ENCODE measurements around the gene PARP8. TPM values are rescaled to one million over a fixed set of nuclear protein-coding genes. Genes with fewer than 3 reads are reported as not detected.
A peak's percentile ranks its signal among the peaks of the same experiment; 100 is the strongest.
"Not testable (repeated sequence)": the region's sequence is repeated elsewhere in the genome, so short reads cannot be mapped to it uniquely, and the experiment has no call there.

The PARP8 gene
- total and polyA plus RNA-seq, 4 donors, result 20.3 to 39.1 (median 29.1) TPM

GRCh38 chr5:50655810-50656205 is 10.6 kb upstream of the PARP8 start:
- DNase-seq (ENCODE audit: low read depth in 4 of 6, low spot score in 6 of 6), result no peak

GRCh38 chr5:50657044-50657443 is 9.4 kb upstream of the PARP8 start:
- Histone ChIP-seq H3K27me3 (ENCODE audit: control insufficient read depth, insufficient read depth, low read length) (no peaks in the 10 kb centered on the region), H3K36me3 (ENCODE audit: control insufficient read depth, insufficient read depth, low read length) (no peaks in the 10 kb centered on the region), H3K9me3 (ENCODE audit: control insufficient read depth, insufficient read depth, low read length) (no peaks in the 10 kb centered on the region), H3K4me1 (ENCODE audit: control insufficient read depth, insufficient read depth, low read length) (no peaks in the 10 kb centered on the region), H3K27ac (ENCODE audit: low read depth, low read length) (no peak overlapping the region), H3K4me3 (ENCODE audit: low read depth, low read length) (no peak overlapping the region)
- 90% methylated on average over 3 of the region's 5 CpGs for WGBS (ENCODE audit: insufficient coverage)
- DNase-seq (ENCODE audit: low read depth in 4 of 6, low spot score in 6 of 6), result no peak

More at GRCh38 chr5:50655810-50656205, 10.6 kb upstream of the PARP8 start:
- Histone ChIP-seq H3K27me3 (ENCODE audit: control insufficient read depth, insufficient read depth, low read length) (no peaks in the 10 kb centered on the region), H3K36me3 (ENCODE audit: control insufficient read depth, insufficient read depth, low read length) (no peaks in the 10 kb centered on the region), H3K9me3 (ENCODE audit: control insufficient read depth, insufficient read depth, low read length) (no peaks in the 10 kb centered on the region), H3K4me3 (ENCODE audit: low read depth, low read length) (no peak overlapping the region), H3K4me1 (ENCODE audit: control insufficient read depth, insufficient read depth, low read length) (no peaks in the 10 kb centered on the region), H3K27ac (ENCODE audit: low read depth, low read length) (no peak overlapping the region)
- WGBS (ENCODE audit: insufficient coverage), result no CpG with 5 or more reads among the region's 2 CpGs

- DNase-seq (ENCODE audit: low read depth in 4 of 6, low spot score in 6 of 6), result no peak
- Histone ChIP-seq H3K27ac (ENCODE audit: low read depth, low read length) (no peak overlapping the region), H3K36me3 (ENCODE audit: control insufficient read depth, insufficient read depth, low read length) (no peaks in the 10 kb centered on the region), H3K4me1 (ENCODE audit: control insufficient read depth, insufficient read depth, low read length) (no peaks in the 10 kb centered on the region), H3K4me3 (ENCODE audit: low read depth, low read length) (no peak overlapping the region), H3K9me3 (ENCODE audit: control insufficient read depth, insufficient read depth, low read length) (no peaks in the 10 kb centered on the region), H3K27me3 (ENCODE audit: control insufficient read depth, insufficient read depth, low read length) (no peaks in the 10 kb centered on the region)
- no CpG with 5 or more reads among the region's 1 CpG for WGBS (ENCODE audit: insufficient coverage)
Observed at GRCh38 chr5:50658246-50658645, 8.2 kb upstream of the PARP8 start.

GRCh38 chr5:50663636-50664035 is 2.8 kb upstream of the PARP8 start:
- no peaks in the 10 kb centered on the region for H3K36me3 ChIP-seq (ENCODE audit: control insufficient read depth, insufficient read depth, low read length)
- WGBS (ENCODE audit: insufficient coverage), result 100% methylated on average over 1 of the region's 4 CpGs
- no peak overlapping the region for H3K27ac ChIP-seq (ENCODE audit: low read depth, low read length)
- no peak overlapping the region for H3K4me3 ChIP-seq (ENCODE audit: low read depth, low read length)
- no peaks in the 10 kb centered on the region for H3K27me3 ChIP-seq (ENCODE audit: control insufficient read depth, insufficient read depth, low read length)
- no peaks in the 10 kb centered on the region for H3K4me1 ChIP-seq (ENCODE audit: control insufficient read depth, insufficient read depth, low read length)
- H3K9me3 ChIP-seq (ENCODE audit: control insufficient read depth, insufficient read depth, low read length), result no peaks in the 10 kb centered on the region
- no peak for DNase-seq (ENCODE audit: low read depth in 4 of 6, low spot score in 6 of 6)

- H3K9me3 ChIP-seq (ENCODE audit: control insufficient read depth, insufficient read depth, low read length), result no peaks in the 10 kb centered on the region
- no peak for DNase-seq (ENCODE audit: low read depth in 4 of 6, low spot score in 6 of 6)
- no peaks in the 10 kb centered on the region for H3K27me3 ChIP-seq (ENCODE audit: control insufficient read depth, insufficient read depth, low read length)
- no peak overlapping the region for H3K4me3 ChIP-seq (ENCODE audit: low read depth, low read length)
- no peaks in the 10 kb centered on the region for H3K4me1 ChIP-seq (ENCODE audit: control insufficient read depth, insufficient read depth, low read length)
- H3K36me3 ChIP-seq (ENCODE audit: control insufficient read depth, insufficient read depth, low read length), result no peaks in the 10 kb centered on the region
- no peak overlapping the region for H3K27ac ChIP-seq (ENCODE audit: low read depth, low read length)
Observed at GRCh38 chr5:50665091-50665490, 1.3 kb upstream of the PARP8 start.

- H3K9me3 ChIP-seq (ENCODE audit: control insufficient read depth, insufficient read depth, low read length); H3K4me1 ChIP-seq (ENCODE audit: control insufficient read depth, insufficient read depth, low read length); H3K27ac ChIP-seq (ENCODE audit: low read depth, low read length); H3K27me3 ChIP-seq (ENCODE audit: control insufficient read depth, insufficient read depth, low read length); DNase-seq (ENCODE audit: low read depth in 4 of 6, low spot score in 6 of 6); H3K36me3 ChIP-seq (ENCODE audit: control insufficient read depth, insufficient read depth, low read length): not testable (repeated sequence)
- H3K4me3 ChIP-seq (ENCODE audit: low read depth, low read length), result peak overlapping the region; percentile 86
- WGBS (ENCODE audit: insufficient coverage), result 26% methylated on average over 4 of the region's 8 CpGs
Observed at GRCh38 chr5:50665761-50666202, 655 bp upstream of the PARP8 start.

- DNase-seq (ENCODE audit: low read depth in 4 of 6, low spot score in 6 of 6), result peak; percentile 48 to 91 (median 60)
- under 1% methylated on average over 39 of the region's 46 CpGs for WGBS (ENCODE audit: insufficient coverage)
Observed at GRCh38 chr5:50667023-50667652, 701 bp downstream of the PARP8 start.

GRCh38 chr5:50667653-50668595 is 1.5 kb downstream of the PARP8 start:
- WGBS (ENCODE audit: insufficient coverage), result under 1% methylated on average over 40 of the region's 46 CpGs
- peak; percentile 32 to 92 (median 56) for DNase-seq (ENCODE audit: low read depth in 4 of 6, low spot score in 6 of 6)

More at GRCh38 chr5:50667023-50667652, 701 bp downstream of the PARP8 start:
- peak overlapping the region; percentile 86 for H3K4me3 ChIP-seq (ENCODE audit: low read depth, low read length)
- H3K27ac ChIP-seq (ENCODE audit: low read depth, low read length), result peak overlapping the region; percentile 79
- H3K9me3 ChIP-seq (ENCODE audit: control insufficient read depth, insufficient read depth, low read length), result no peaks in the 10 kb centered on the region
- H3K27me3 ChIP-seq (ENCODE audit: control insufficient read depth, insufficient read depth, low read length), result no peaks in the 10 kb centered on the region
- no peaks in the 10 kb centered on the region for H3K4me1 ChIP-seq (ENCODE audit: control insufficient read depth, insufficient read depth, low read length)
- no peaks in the 10 kb centered on the region for H3K36me3 ChIP-seq (ENCODE audit: control insufficient read depth, insufficient read depth, low read length)

GRCh38 chr5:50668636-50669035 is 2.2 kb downstream of the PARP8 start:
- H3K27ac ChIP-seq (ENCODE audit: low read depth, low read length), result not testable (repeated sequence)
- whole genome bisulfite sequencing (ENCODE audit: insufficient coverage), result no CpG with 5 or more reads among the region's 1 CpG

More at GRCh38 chr5:50667653-50668595, 1.5 kb downstream of the PARP8 start:
- no peaks in the 10 kb centered on the region for H3K27me3 ChIP-seq (ENCODE audit: control insufficient read depth, insufficient read depth, low read length)
- no peaks in the 10 kb centered on the region for H3K4me1 ChIP-seq (ENCODE audit: control insufficient read depth, insufficient read depth, low read length)
- H3K27ac ChIP-seq (ENCODE audit: low read depth, low read length), result peak overlapping the region; percentile 79
- no peaks in the 10 kb centered on the region for H3K36me3 ChIP-seq (ENCODE audit: control insufficient read depth, insufficient read depth, low read length)
- H3K9me3 ChIP-seq (ENCODE audit: control insufficient read depth, insufficient read depth, low read length), result no peaks in the 10 kb centered on the region
- peak overlapping the region; percentile 86 for H3K4me3 ChIP-seq (ENCODE audit: low read depth, low read length)

More at GRCh38 chr5:50668636-50669035, 2.2 kb downstream of the PARP8 start:
- not testable (repeated sequence) for H3K9me3 ChIP-seq (ENCODE audit: control insufficient read depth, insufficient read depth, low read length); H3K4me1 ChIP-seq (ENCODE audit: control insufficient read depth, insufficient read depth, low read length); DNase-seq (ENCODE audit: low read depth in 4 of 6, low spot score in 6 of 6); H3K36me3 ChIP-seq (ENCODE audit: control insufficient read depth, insufficient read depth, low read length); H3K27me3 ChIP-seq (ENCODE audit: control insufficient read depth, insufficient read depth, low read length)
- H3K4me3 ChIP-seq (ENCODE audit: low read depth, low read length), result peak overlapping the region; percentile 86
